OCI-LY7 (cell line): ENCODE data around the gene ITGA3.

Source experiments
- EZH2phosphoT487 ChIP-seq: fragments of 200-600 bp; sonication (generic); IDR thresholded peaks from 2 replicates; pipeline ENCODE4 v1.6.1; 2018; ENCODE audit warnings: low read depth, borderline replicate concordance, mild to moderate bottlenecking, mixed run types, antibody characterized with exemption, low read length, moderate library complexity, mixed read lengths
- TF ChIP-seq, protein P1 (sequence below): fragments of 200-600 bp; sonication (generic); conservative IDR thresholded peaks from 2 replicates; pipeline ENCODE4 v1.5.1; 2014; ENCODE audit warnings: mild to moderate bottlenecking, antibody characterized with exemption, low read length, moderate library complexity, mixed read lengths

DNA sequence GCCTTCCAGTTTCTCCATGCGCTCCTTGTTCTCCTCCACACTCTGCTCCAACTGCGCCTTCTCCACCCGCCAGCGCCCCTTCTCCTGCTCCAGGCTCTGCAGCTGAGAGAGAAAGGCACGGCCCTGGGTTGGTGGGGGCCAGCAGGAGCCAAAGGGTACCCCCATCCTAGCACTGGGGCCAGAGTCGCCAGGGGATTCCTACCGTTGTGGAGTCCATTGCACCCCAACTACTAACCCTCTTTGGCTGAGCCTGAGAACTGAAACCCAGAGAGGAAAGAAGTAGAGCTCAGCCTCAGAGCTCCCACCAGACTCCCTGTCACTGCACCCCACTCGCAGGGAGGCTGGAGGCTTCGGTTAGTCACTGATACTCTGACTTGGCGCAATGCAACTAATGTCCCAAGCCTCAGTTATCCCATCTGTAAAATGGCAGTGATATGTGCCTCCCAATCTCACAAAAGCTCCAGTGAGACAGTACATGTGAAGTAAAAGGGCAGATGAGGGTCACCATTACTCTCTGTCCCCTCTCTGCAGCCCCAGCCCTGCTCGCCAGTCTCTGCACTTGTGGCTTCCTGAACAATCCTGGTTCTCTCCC, 80.3 kb downstream of the ITGA3 start:
- TF ChIP-seq, protein P1, sequence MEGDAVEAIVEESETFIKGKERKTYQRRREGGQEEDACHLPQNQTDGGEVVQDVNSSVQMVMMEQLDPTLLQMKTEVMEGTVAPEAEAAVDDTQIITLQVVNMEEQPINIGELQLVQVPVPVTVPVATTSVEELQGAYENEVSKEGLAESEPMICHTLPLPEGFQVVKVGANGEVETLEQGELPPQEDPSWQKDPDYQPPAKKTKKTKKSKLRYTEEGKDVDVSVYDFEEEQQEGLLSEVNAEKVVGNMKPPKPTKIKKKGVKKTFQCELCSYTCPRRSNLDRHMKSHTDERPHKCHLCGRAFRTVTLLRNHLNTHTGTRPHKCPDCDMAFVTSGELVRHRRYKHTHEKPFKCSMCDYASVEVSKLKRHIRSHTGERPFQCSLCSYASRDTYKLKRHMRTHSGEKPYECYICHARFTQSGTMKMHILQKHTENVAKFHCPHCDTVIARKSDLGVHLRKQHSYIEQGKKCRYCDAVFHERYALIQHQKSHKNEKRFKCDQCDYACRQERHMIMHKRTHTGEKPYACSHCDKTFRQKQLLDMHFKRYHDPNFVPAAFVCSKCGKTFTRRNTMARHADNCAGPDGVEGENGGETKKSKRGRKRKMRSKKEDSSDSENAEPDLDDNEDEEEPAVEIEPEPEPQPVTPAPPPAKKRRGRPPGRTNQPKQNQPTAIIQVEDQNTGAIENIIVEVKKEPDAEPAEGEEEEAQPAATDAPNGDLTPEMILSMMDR: no peak
- TF ChIP-seq EZH2phosphoT487: no peak
